AG04450 (cell line): Measurements from ENCODE around the gene DDRGK1. TPM values are rescaled to one million over a fixed set of nuclear protein-coding genes. Genes with fewer than 3 reads are reported as not detected.

Source experiments
- CTCF ChIA-PET: fragments of 300-600, 350-600 bp; formaldehyde crosslinking; extraction: SDS; loops from one replicate; lab custom pipeline; 2022; ENCODE audit warnings: antibody characterized with exemption, inconsistent platforms; lab: Charles Lee
- POLR2A ChIA-PET: fragments of 350-600 bp; formaldehyde crosslinking; extraction: SDS; loops from one replicate; lab custom pipeline; 2021; ENCODE audit warnings: antibody characterized with exemption, inconsistent platforms; lab: Yijun Ruan, JAX
- DNase-seq: peaks from one replicate; pipeline ENCODE4 v3.0.0-alpha.2; 2011; ENCODE audit warnings: low read depth, low spot score
- H3K27ac ChIP-seq: one replicate; pipeline ENCODE4 v1.5.1; 2012; ENCODE audit warnings: low read depth, low read length, control low read depth
- H3K27me3 ChIP-seq: one replicate; pipeline ENCODE4 v1.6.0; 2012; ENCODE audit warnings: low read length; ENCODE audit not compliant: control insufficient read depth, insufficient read depth
- H3K4me3 ChIP-seq: 2 replicates; pipeline ENCODE4 v1.5.1; 2011; ENCODE audit warnings: mild to moderate bottlenecking, low read depth, low read length, control low read depth
- H3K9me3 ChIP-seq: 2 replicates; pipeline ENCODE4 v1.5.1; 2012; ENCODE audit warnings: low read length; ENCODE audit not compliant: control insufficient read depth, insufficient read depth
- CTCF ChIP-seq: IDR thresholded peaks from 2 replicates; pipeline ENCODE4 v1.5.1; 2011; ENCODE audit warnings: low read depth, low read length, control low read depth, inconsistent platforms
- polyA plus RNA-seq: library from polyadenylated mRNA; depleted of rRNA; stranded (reverse); fragments of >200 nt; gene quantifications from 2 replicates; pipeline ENCODE4 v1.2.3, GENCODE V29; 2011

DDRGK1 gene
- polyA plus RNA-seq, 1 experiment: 24.7 TPM

- ChIA-PET CTCF (interaction anchor here (1.3 kb wide), 1 partner anchor 10 kb away, joined by 9 read pairs; no protein-coding TSS in a partner anchor), POLR2A (no interaction called here)
- Histone ChIP-seq H3K4me3 (no peak overlapping the region), H3K27ac (no peak overlapping the region), H3K27me3 (no peaks in the 10 kb centered on the region), H3K9me3 (no peaks in the 10 kb centered on the region; the same call in 1 of the 2 replicates)
- DNase-seq: no peak
- TF ChIP-seq CTCF: no peak
Observed at GRCh38 chr20:3227936-3228749, 23.7 kb upstream of the DDRGK1 start.

GRCh38 chr20:3227506-3227905 lies 23.0 kb upstream of the DDRGK1 start:
- Histone ChIP-seq H3K27ac (no peak overlapping the region), H3K9me3 (no peaks in the 10 kb centered on the region; the same call in 1 of the 2 replicates), H3K4me3 (no peak overlapping the region), H3K27me3 (no peaks in the 10 kb centered on the region)
- DNase-seq: no peak
- ChIA-PET CTCF (interaction anchor here (1.3 kb wide), 1 partner anchor 9 kb away, joined by 9 read pairs; no protein-coding TSS in a partner anchor), POLR2A (no interaction called here)
- no peak for TF ChIP-seq CTCF

- H3K4me3 ChIP-seq: no peak overlapping the region
- no peak overlapping the region for H3K27ac ChIP-seq
- H3K9me3 ChIP-seq: no peaks in the 10 kb centered on the region; the same call in 1 of the 2 replicates
- TF ChIP-seq CTCF: no peak
- no peak for DNase-seq
- ChIA-PET CTCF (interaction anchor here (1.3 kb wide), 1 partner anchor 8 kb away, joined by 9 read pairs; no protein-coding TSS in a partner anchor), POLR2A (no interaction called here)
- no peaks in the 10 kb centered on the region for H3K27me3 ChIP-seq
Observed at GRCh38 chr20:3226864-3227263, 22.4 kb upstream of the DDRGK1 start.

- Histone ChIP-seq H3K27me3 (no peaks in the 10 kb centered on the region), H3K27ac (no peak overlapping the region), H3K9me3 (no peaks in the 10 kb centered on the region; the same call in 1 of the 2 replicates), H3K4me3 (no peak overlapping the region)
- TF ChIP-seq CTCF: no peak
- no peak for DNase-seq
- ChIA-PET POLR2A (no interaction called here), CTCF (no interaction called here)
Observed at GRCh38 chr20:3226093-3226492, 21.6 kb upstream of the DDRGK1 start.
